H1 (cell line): ENCODE data around the gene FAM9B. TPM values are rescaled to one million over a fixed set of nuclear protein-coding genes. Genes with fewer than 3 reads are reported as not detected.

ENCODE experiments used
- CBX5 ChIP-seq: fragments of 300-800, 300-1000 bp; sonication (generic); IDR thresholded peaks from 2 replicates; pipeline ENCODE4 v1.7.1; 2016; ENCODE audit warnings: antibody characterized with exemption, low read length, low read depth
- CHD7 ChIP-seq: fragments of 300-600 bp; sonication (generic); IDR thresholded peaks from 2 replicates; pipeline ENCODE4 v1.7.1; 2012; ENCODE audit warnings: low read length, moderate library complexity, mild to moderate bottlenecking, inconsistent platforms; ENCODE audit not compliant: insufficient replicate concordance
- CTBP2 ChIP-seq: IDR thresholded peaks from 2 replicates; pipeline ENCODE4 v1.7.0; 2011; ENCODE audit warnings: borderline replicate concordance, mild to moderate bottlenecking, moderate library complexity, mixed read lengths, low read length; ENCODE audit not compliant: insufficient read depth, insufficient read length
- KDM5A ChIP-seq: fragments of 200-600 bp; IDR thresholded peaks from 2 replicates; pipeline ENCODE4 v1.7.1; 2012; ENCODE audit warnings: mild to moderate bottlenecking, low read length, inconsistent platforms, mixed read lengths
- MAX ChIP-seq: IDR thresholded peaks from 2 replicates; pipeline ENCODE4 v1.6.1; 2012; ENCODE audit warnings: inconsistent platforms
- NRF1 ChIP-seq: IDR thresholded peaks from 2 replicates; pipeline ENCODE4 v1.6.1; 2011; ENCODE audit warnings: mild to moderate bottlenecking, low read depth, low read length, improper control_type of control experiment
- POLR2A ChIP-seq, 2 experiments: IDR thresholded peaks; 1 replicate in 1 of 2; 2 replicates in 1 of 2; pipeline ENCODE4 v1.6.1; 2011; ENCODE audit warnings: low read depth in 2 of 2, low read length in 2 of 2, mild to moderate bottlenecking in 2 of 2; ENCODE audit errors: control extremely low read depth in 1 of 2
- POLR2AphosphoS5 ChIP-seq: IDR thresholded peaks from 2 replicates; pipeline ENCODE4 v1.6.1; 2011; ENCODE audit warnings: low read depth, low read length
- RFX5 ChIP-seq: IDR thresholded peaks from 2 replicates; pipeline ENCODE4 v1.6.1; 2011; ENCODE audit warnings: low read depth, low read length, improper control_type of control experiment, borderline replicate concordance
- YY1 ChIP-seq: IDR thresholded peaks from 2 replicates; pipeline ENCODE4 v1.6.1; 2011; ENCODE audit warnings: low read depth, mild to moderate bottlenecking, low read length
- polyA plus RNA-seq, 7 experiments: library from polyadenylated mRNA; depleted of rRNA in 3 of 7; stranded (reverse) in 5 of 7; unstranded in 2 of 7; fragments of >200 nt in 5 of 7; fragments of 200-250 nt in 2 of 7; gene quantifications; 1 replicate in 5 of 7; 2 replicates in 1 of 7; 4 replicates in 1 of 7; pipeline versions ENCODE4 v1.2.1 to v1.2.3, GENCODE V29; 2011 to 2013; ENCODE audit warnings: missing spikeins in 2 of 7, mixed read lengths in 2 of 7
- total RNA-seq: library from RNA; stranded (reverse); fragmentation: NEBNext Ultra II Directional; extraction: Animal tissue kit (Norgen Biotek cat#: 25700); gene quantifications from 2 replicates; pipeline ENCODE4 v1.2.1, GENCODE V29; 2021

FAM9B gene
- total and polyA plus RNA-seq, 2 of the 8 experiments (the other 6 are each of a cell fraction or from before 2014, with no cell fraction given) = not detected

- no peak for TF ChIP-seq CHD7
- no peak for TF ChIP-seq YY1
- no peak for TF ChIP-seq NRF1
- no peak for TF ChIP-seq CTBP2
- no peak for TF ChIP-seq RFX5
- TF ChIP-seq KDM5A = no peak
- TF ChIP-seq MAX = no peak
- no peak for TF ChIP-seq POLR2AphosphoS5
- TF ChIP-seq CBX5 = no peak
- no peak for TF ChIP-seq POLR2A (IDR thresholded peaks at IDR 0.05; ENCODE audit: control extremely low read depth in 1 of 2, low read depth in 2 of 2, low read length in 2 of 2)
- TF ChIP-seq, all 59 proteins: peak for 0
Observed at GRCh38 chrX:9003041-9003440, 30.9 kb downstream of the FAM9B start (continued).
